Activated naive CD4-positive, alpha-beta T cell treated with anti-CD3 and anti-CD28 coated beads, Interleukin-2, amount 50 U/mL, for 24 hours (primary cell): Measurements from ENCODE around the gene STUB1.
"Not testable (repeated sequence)": the region's sequence is repeated elsewhere in the genome, so short reads cannot be mapped to it uniquely, and the experiment has no call there.

Experiments used
- H3K27ac Mint-ChIP-seq: one replicate; pipeline ENCODE4 v1.8.0; 2021; ENCODE audit warnings: mild to moderate bottlenecking, mixed read lengths
- H3K27me3 Mint-ChIP-seq: one replicate; pipeline ENCODE4 v1.8.0; 2021; ENCODE audit warnings: mixed read lengths
- H3K36me3 Mint-ChIP-seq: one replicate; pipeline ENCODE4 v1.8.0; 2021; ENCODE audit warnings: mixed read lengths
- H3K4me1 Mint-ChIP-seq: one replicate; pipeline ENCODE4 v1.8.0; 2021; ENCODE audit warnings: mixed read lengths
- H3K4me3 Mint-ChIP-seq: one replicate; pipeline ENCODE4 v1.8.0; 2021; ENCODE audit warnings: mild to moderate bottlenecking, mixed read lengths
- H3K9me3 Mint-ChIP-seq: one replicate; pipeline ENCODE4 v1.8.0; 2021; ENCODE audit warnings: mixed read lengths

STUB1 gene

GRCh38 chr16:691242-691641 is 11.0 kb downstream of the STUB1 start:
- H3K36me3 Mint-ChIP-seq, H3K9me3 Mint-ChIP-seq, H3K27me3 Mint-ChIP-seq: not testable (repeated sequence)
- Mint-ChIP-seq H3K4me3 (peak overlapping the region; percentile 55), H3K4me1 (peaks cover 23% of the 10 kb centered on the region), H3K27ac (peak overlapping the region; percentile 80)

- peaks cover 28% of the 10 kb centered on the region for H3K4me1 Mint-ChIP-seq
- H3K9me3 Mint-ChIP-seq, result no peaks in the 10 kb centered on the region
- no peaks in the 10 kb centered on the region for H3K27me3 Mint-ChIP-seq
- no peaks in the 10 kb centered on the region for H3K36me3 Mint-ChIP-seq
- H3K4me3 Mint-ChIP-seq, result peak overlapping the region; percentile 9
- H3K27ac Mint-ChIP-seq, result peak overlapping the region; percentile 60
These were observed 12.3 kb downstream of the STUB1 start for GRCh38 chr16:692356-693108.

GRCh38 chr16:693364-693763 is 13.2 kb downstream of the STUB1 start:
- no peak overlapping the region for H3K27ac Mint-ChIP-seq
- no peaks in the 10 kb centered on the region for H3K9me3 Mint-ChIP-seq
- H3K4me3 Mint-ChIP-seq, result peak overlapping the region; percentile 19
- no peaks in the 10 kb centered on the region for H3K27me3 Mint-ChIP-seq
- no peaks in the 10 kb centered on the region for H3K36me3 Mint-ChIP-seq
- H3K4me1 Mint-ChIP-seq, result peaks cover 28% of the 10 kb centered on the region

GRCh38 chr16:693766-694165 is 13.6 kb downstream of the STUB1 start:
- Mint-ChIP-seq H3K4me3 (peak overlapping the region; percentile 19), H3K9me3 (no peaks in the 10 kb centered on the region), H3K27ac (no peak overlapping the region), H3K4me1 (peaks cover 28% of the 10 kb centered on the region), H3K36me3 (no peaks in the 10 kb centered on the region), H3K27me3 (no peaks in the 10 kb centered on the region)

GRCh38 chr16:694187-694862 is 14.1 kb downstream of the STUB1 start:
- no peaks in the 10 kb centered on the region for H3K27me3 Mint-ChIP-seq
- H3K36me3 Mint-ChIP-seq, result no peaks in the 10 kb centered on the region
- H3K4me1 Mint-ChIP-seq, result peaks cover 28% of the 10 kb centered on the region
- H3K9me3 Mint-ChIP-seq, result no peaks in the 10 kb centered on the region
- peak overlapping the region; percentile 64 for H3K4me3 Mint-ChIP-seq
- no peak overlapping the region for H3K27ac Mint-ChIP-seq

- no peak overlapping the region for H3K4me3 Mint-ChIP-seq
- no peak overlapping the region for H3K27ac Mint-ChIP-seq
These were observed 14.7 kb downstream of the STUB1 start for GRCh38 chr16:694863-695354.

GRCh38 chr16:695355-696089 is 15.3 kb downstream of the STUB1 start:
- H3K9me3 Mint-ChIP-seq, result no peaks in the 10 kb centered on the region
- no peaks in the 10 kb centered on the region for H3K27me3 Mint-ChIP-seq
- no peak overlapping the region for H3K27ac Mint-ChIP-seq
- peaks cover 22% of the 10 kb centered on the region for H3K4me1 Mint-ChIP-seq
- H3K4me3 Mint-ChIP-seq, result peak overlapping the region; percentile 79
- no peaks in the 10 kb centered on the region for H3K36me3 Mint-ChIP-seq

More at GRCh38 chr16:694863-695354, 14.7 kb downstream of the STUB1 start:
- Mint-ChIP-seq H3K27me3 (no peaks in the 10 kb centered on the region), H3K9me3 (no peaks in the 10 kb centered on the region), H3K4me1 (peaks cover 26% of the 10 kb centered on the region), H3K36me3 (no peaks in the 10 kb centered on the region)

GRCh38 chr16:698911-699671 is 18.9 kb downstream of the STUB1 start:
- H3K36me3 Mint-ChIP-seq, result no peaks in the 10 kb centered on the region
- no peak overlapping the region for H3K4me3 Mint-ChIP-seq
- no peak overlapping the region for H3K27ac Mint-ChIP-seq
- H3K27me3 Mint-ChIP-seq, result peaks cover 9% of the 10 kb centered on the region
- no peaks in the 10 kb centered on the region for H3K9me3 Mint-ChIP-seq
- peaks cover 22% of the 10 kb centered on the region for H3K4me1 Mint-ChIP-seq

- Mint-ChIP-seq H3K4me1 (peaks cover 15% of the 10 kb centered on the region), H3K27ac (no peak overlapping the region), H3K9me3 (no peaks in the 10 kb centered on the region), H3K36me3 (no peaks in the 10 kb centered on the region), H3K4me3 (no peak overlapping the region), H3K27me3 (peaks cover 12% of the 10 kb centered on the region)
These were observed 20.7 kb downstream of the STUB1 start for GRCh38 chr16:700684-701584.

- no peaks in the 10 kb centered on the region for H3K9me3 Mint-ChIP-seq
- H3K27ac Mint-ChIP-seq, result no peak overlapping the region
- no peaks in the 10 kb centered on the region for H3K36me3 Mint-ChIP-seq
- peaks cover 9% of the 10 kb centered on the region for H3K4me1 Mint-ChIP-seq
- H3K4me3 Mint-ChIP-seq, result no peak overlapping the region
- H3K27me3 Mint-ChIP-seq, result peaks cover 14% of the 10 kb centered on the region
These were observed 22.1 kb downstream of the STUB1 start for GRCh38 chr16:702341-702740.

GRCh38 chr16:703406-703805 is 23.2 kb downstream of the STUB1 start:
- Mint-ChIP-seq H3K36me3 (no peaks in the 10 kb centered on the region), H3K27ac (no peak overlapping the region), H3K9me3 (no peaks in the 10 kb centered on the region), H3K4me1 (peaks cover 9% of the 10 kb centered on the region), H3K4me3 (no peak overlapping the region), H3K27me3 (peaks cover 19% of the 10 kb centered on the region)

- Mint-ChIP-seq H3K9me3 (no peaks in the 10 kb centered on the region), H3K36me3 (no peaks in the 10 kb centered on the region), H3K4me3 (no peak overlapping the region), H3K27ac (no peak overlapping the region), H3K4me1 (peaks cover 9% of the 10 kb centered on the region), H3K27me3 (peaks cover 23% of the 10 kb centered on the region)
These were observed 23.8 kb downstream of the STUB1 start for GRCh38 chr16:704047-704446.

- Mint-ChIP-seq H3K4me1 (peaks cover 6% of the 10 kb centered on the region), H3K4me3 (no peak overlapping the region), H3K27me3 (peaks cover 24% of the 10 kb centered on the region), H3K9me3 (no peaks in the 10 kb centered on the region), H3K36me3 (no peaks in the 10 kb centered on the region), H3K27ac (no peak overlapping the region)
These were observed 24.6 kb downstream of the STUB1 start for GRCh38 chr16:704552-705380.
